ENCODE data around the gene C15orf39.

The C15orf39 gene

GRCh38 chr15:75201616-75202250, at the start of gene C15orf39:
Gene C15orf39, plus strand, starts transcription at chr15:75201882. Its CDS starts 4,167 bp downstream, at chr15:75206049.
- DNase-seq = peak; percentile 76
- peak; percentile 64 for ATAC-seq (ENCODE audit: insufficient read depth, low read depth)
- peaks cover 51% of the 10 kb centered on the region for H3K79me2 ChIP-seq (ENCODE audit: insufficient read depth, low read length)

GRCh38 chr15:75152382-75153079, 49.2 kb upstream of the C15orf39 start:
- no peaks in the 10 kb centered on the region for H3K27me3 ChIP-seq (ENCODE audit: insufficient read depth, low read length, poor library complexity)

More at GRCh38 chr15:75201616-75202250, at the start of gene C15orf39:
- peak within 1 kb of the TSS; percentile 90 for H3K27ac ChIP-seq (ENCODE audit: low read length)
- peak within 1 kb of the TSS; percentile 81 to 92; a peak in 3 of 4 replicates for H3K4me3 ChIP-seq (ENCODE audit: low read depth in 1 of 2, low read length in 2 of 2)
- H3K9me3 ChIP-seq (ENCODE audit: insufficient read depth, low read length, severe bottlenecking) = no peaks in the 10 kb centered on the region
- peaks cover 65% of the 10 kb centered on the region for H3K4me1 ChIP-seq (ENCODE audit: insufficient read depth, low read length)
- peaks cover 23% of the 10 kb centered on the region for H3K36me3 ChIP-seq (ENCODE audit: insufficient read depth, low read length)
- TF ChIP-seq CTCF (IDR thresholded peaks at IDR 0.05; ENCODE audit: borderline replicate concordance, extremely low read depth, low read length, poor library complexity, severe bottlenecking) = peak; percentile 75
- no peak for TF ChIP-seq EZH2 (IDR thresholded peaks at IDR 0.05; ENCODE audit: borderline replicate concordance, low read depth, low read length, severe bottlenecking)
- peak within 1 kb of the TSS; percentile 97 for H3K9ac ChIP-seq (ENCODE audit: low read depth, low read length)
- peak within 1 kb of the TSS; percentile 90 for H3K4me2 ChIP-seq (ENCODE audit: insufficient read depth, low read length)
- no peaks in the 10 kb centered on the region for H3K27me3 ChIP-seq (ENCODE audit: insufficient read depth, low read length, poor library complexity)
- H2AFZ ChIP-seq (ENCODE audit: low read depth, low read length) = peak within 1 kb of the TSS; percentile 88
- H4K20me1 ChIP-seq (ENCODE audit: insufficient read depth, low read length) = peaks cover 46% of the 10 kb centered on the region

GRCh38 chr15:75153087-75153486, 48.6 kb upstream of the C15orf39 start:
- H2AFZ ChIP-seq (ENCODE audit: low read depth, low read length) = no peak overlapping the region
- no peaks in the 10 kb centered on the region for H3K9me3 ChIP-seq (ENCODE audit: insufficient read depth, low read length, severe bottlenecking)
- H3K27ac ChIP-seq (ENCODE audit: low read length) = no peak overlapping the region
- DNase-seq = peak; percentile 20
- H3K4me2 ChIP-seq (ENCODE audit: insufficient read depth, low read length) = no peak overlapping the region
- ATAC-seq (ENCODE audit: insufficient read depth, low read depth) = peak; percentile 26; the same call in 2 of the 3 replicates
- peaks cover 18% of the 10 kb centered on the region for H3K4me1 ChIP-seq (ENCODE audit: insufficient read depth, low read length)
- H4K20me1 ChIP-seq (ENCODE audit: insufficient read depth, low read length) = no peaks in the 10 kb centered on the region
- no peaks in the 10 kb centered on the region for H3K27me3 ChIP-seq (ENCODE audit: insufficient read depth, low read length, poor library complexity)
- no peak overlapping the region for H3K4me3 ChIP-seq (ENCODE audit: low read depth in 1 of 2, low read length in 2 of 2)
- H3K79me2 ChIP-seq (ENCODE audit: insufficient read depth, low read length) = no peaks in the 10 kb centered on the region
- H3K36me3 ChIP-seq (ENCODE audit: insufficient read depth, low read length) = no peaks in the 10 kb centered on the region
- TF ChIP-seq CTCF (IDR thresholded peaks at IDR 0.05; ENCODE audit: borderline replicate concordance, extremely low read depth, low read length, poor library complexity, severe bottlenecking) (no peak), EZH2 (IDR thresholded peaks at IDR 0.05; ENCODE audit: borderline replicate concordance, low read depth, low read length, severe bottlenecking) (no peak)
- no peak overlapping the region for H3K9ac ChIP-seq (ENCODE audit: low read depth, low read length)

More at GRCh38 chr15:75152382-75153079, 49.2 kb upstream of the C15orf39 start:
- Histone ChIP-seq H3K4me3 (ENCODE audit: low read depth in 1 of 2, low read length in 2 of 2) (no peak overlapping the region), H3K9me3 (ENCODE audit: insufficient read depth, low read length, severe bottlenecking) (no peaks in the 10 kb centered on the region), H4K20me1 (ENCODE audit: insufficient read depth, low read length) (no peaks in the 10 kb centered on the region), H3K36me3 (ENCODE audit: insufficient read depth, low read length) (no peaks in the 10 kb centered on the region), H3K4me1 (ENCODE audit: insufficient read depth, low read length) (peaks cover 18% of the 10 kb centered on the region), H3K9ac (ENCODE audit: low read depth, low read length) (no peak overlapping the region), H3K27ac (ENCODE audit: low read length) (no peak overlapping the region), H3K4me2 (ENCODE audit: insufficient read depth, low read length) (no peak overlapping the region), H2AFZ (ENCODE audit: low read depth, low read length) (no peak overlapping the region), H3K79me2 (ENCODE audit: insufficient read depth, low read length) (no peaks in the 10 kb centered on the region)
- no peak for DNase-seq
- TF ChIP-seq EZH2 (IDR thresholded peaks at IDR 0.05; ENCODE audit: borderline replicate concordance, low read depth, low read length, severe bottlenecking) (no peak), CTCF (IDR thresholded peaks at IDR 0.05; ENCODE audit: borderline replicate concordance, extremely low read depth, low read length, poor library complexity, severe bottlenecking) (no peak)
- ATAC-seq (ENCODE audit: insufficient read depth, low read depth) = no peak

Measured in DND-41 (cell line).